ENCODE data around the gene HEPACAM2.

DNA sequence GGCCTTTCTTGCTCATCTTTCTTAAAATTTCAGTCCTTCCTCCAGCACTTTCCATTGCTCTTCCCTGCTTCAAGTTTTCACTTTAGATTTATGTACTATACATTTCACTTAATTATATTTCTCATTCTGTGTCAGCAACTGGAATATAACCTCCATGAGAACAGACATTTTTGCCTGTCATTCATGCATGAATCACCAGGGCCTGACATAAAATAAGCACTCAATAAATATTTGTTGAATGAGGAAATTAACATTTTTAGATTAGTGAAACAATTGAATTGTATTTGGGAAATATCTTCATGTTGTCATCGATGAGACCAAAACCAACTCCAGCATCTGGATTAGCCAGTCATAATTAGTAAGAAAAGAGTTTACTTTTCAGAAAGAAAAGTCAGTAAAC, 84.1 kb downstream of the HEPACAM2 start:
- TF ChIP-seq POLR2A (IDR thresholded peaks at IDR 0.05): no peak
- TF ChIP-seq, protein P1, sequence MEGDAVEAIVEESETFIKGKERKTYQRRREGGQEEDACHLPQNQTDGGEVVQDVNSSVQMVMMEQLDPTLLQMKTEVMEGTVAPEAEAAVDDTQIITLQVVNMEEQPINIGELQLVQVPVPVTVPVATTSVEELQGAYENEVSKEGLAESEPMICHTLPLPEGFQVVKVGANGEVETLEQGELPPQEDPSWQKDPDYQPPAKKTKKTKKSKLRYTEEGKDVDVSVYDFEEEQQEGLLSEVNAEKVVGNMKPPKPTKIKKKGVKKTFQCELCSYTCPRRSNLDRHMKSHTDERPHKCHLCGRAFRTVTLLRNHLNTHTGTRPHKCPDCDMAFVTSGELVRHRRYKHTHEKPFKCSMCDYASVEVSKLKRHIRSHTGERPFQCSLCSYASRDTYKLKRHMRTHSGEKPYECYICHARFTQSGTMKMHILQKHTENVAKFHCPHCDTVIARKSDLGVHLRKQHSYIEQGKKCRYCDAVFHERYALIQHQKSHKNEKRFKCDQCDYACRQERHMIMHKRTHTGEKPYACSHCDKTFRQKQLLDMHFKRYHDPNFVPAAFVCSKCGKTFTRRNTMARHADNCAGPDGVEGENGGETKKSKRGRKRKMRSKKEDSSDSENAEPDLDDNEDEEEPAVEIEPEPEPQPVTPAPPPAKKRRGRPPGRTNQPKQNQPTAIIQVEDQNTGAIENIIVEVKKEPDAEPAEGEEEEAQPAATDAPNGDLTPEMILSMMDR (IDR thresholded peaks at IDR 0.05 in 4 of 5, conservative IDR thresholded peaks at IDR 0.05 in 1 of 5): no peak

Measured in gastrocnemius medialis (tissue), 4 donors.